Stimulated activated CD8-positive, alpha-beta memory T cell treated with anti-CD3 and anti-CD28 coated beads, Interleukin-7, amount 100 ng/mL, for 48 hours (primary cell): ENCODE measurements around the gene SHMT1.
"Not testable (repeated sequence)": the region's sequence is repeated elsewhere in the genome, so short reads cannot be mapped to it uniquely, and the experiment has no call there.

Experiments used
- DNase-seq, 2 donors: peaks; one replicate each; pipeline ENCODE4 v3.0.0-alpha.2; 2020; ENCODE audit warnings: low read depth in 1 of 2; ENCODE audit errors: extremely low read depth in 1 of 2

The SHMT1 gene

GRCh38 chr17:18300725-18301480 is 62.4 kb downstream of the SHMT1 start:
- no peak for DNase-seq

- DNase-seq: not testable (repeated sequence)
These were observed 65.3 kb downstream of the SHMT1 start for GRCh38 chr17:18298061-18298460.

GRCh38 chr17:18291718-18292540 is 71.4 kb downstream of the SHMT1 start:
- no peak for DNase-seq

GRCh38 chr17:18285296-18285695 is 78.1 kb downstream of the SHMT1 start:
- no peak for DNase-seq

- DNase-seq: no peak
These were observed 81.6 kb downstream of the SHMT1 start for GRCh38 chr17:18281788-18282187.

- DNase-seq: no peak
These were observed 82.5 kb downstream of the SHMT1 start for GRCh38 chr17:18280766-18281371.

GRCh38 chr17:18280249-18280648 is 83.1 kb downstream of the SHMT1 start:
- no peak for DNase-seq

GRCh38 chr17:18278867-18279266 is 84.5 kb downstream of the SHMT1 start:
- no peak for DNase-seq
